ENCODE results near the gene POLDIP3.
"Not testable (repeated sequence)": the region's sequence is repeated elsewhere in the genome, so short reads cannot be mapped to it uniquely, and the experiment has no call there.

Gene POLDIP3

GRCh38 chr22:42560381-42560780 lies 54.3 kb downstream of the POLDIP3 start:
- DNase-seq (ENCODE audit: low read depth in 3 of 3): no peak

GRCh38 chr22:42553475-42554361 lies 61.0 kb downstream of the POLDIP3 start, which contains the start of gene SERHL2:
Gene SERHL2, plus strand, starts transcription at chr22:42553956. Its CDS starts 65 bp downstream, at chr22:42554021.
- peak; percentile 66 to 88 (median 72) for DNase-seq (ENCODE audit: low read depth in 3 of 3)

GRCh38 chr22:42552294-42552647 lies 62.4 kb downstream of the POLDIP3 start:
- not testable (repeated sequence) for DNase-seq (ENCODE audit: low read depth in 3 of 3)

- DNase-seq (ENCODE audit: low read depth in 3 of 3): no peak
Observed at GRCh38 chr22:42549331-42550060, 65.2 kb downstream of the POLDIP3 start.

- DNase-seq (ENCODE audit: low read depth in 3 of 3): no peak
Observed at GRCh38 chr22:42548597-42549330, 65.9 kb downstream of the POLDIP3 start.

GRCh38 chr22:42548126-42548525 lies 66.6 kb downstream of the POLDIP3 start:
- DNase-seq (ENCODE audit: low read depth in 3 of 3): not testable (repeated sequence)

- no peak for DNase-seq (ENCODE audit: low read depth in 3 of 3)
Observed at GRCh38 chr22:42547562-42547961, 67.1 kb downstream of the POLDIP3 start.

- DNase-seq (ENCODE audit: low read depth in 3 of 3): no peak
Observed at GRCh38 chr22:42544686-42545085, 70.0 kb downstream of the POLDIP3 start.

- DNase-seq (ENCODE audit: low read depth in 3 of 3): not testable (repeated sequence)
Observed at GRCh38 chr22:42539236-42539771, 75.4 kb downstream of the POLDIP3 start.

GRCh38 chr22:42537199-42537831 lies 77.4 kb downstream of the POLDIP3 start:
- DNase-seq (ENCODE audit: low read depth in 3 of 3): not testable (repeated sequence)

- not testable (repeated sequence) for DNase-seq (ENCODE audit: low read depth in 3 of 3)
Observed at GRCh38 chr22:42536634-42537033, 78.0 kb downstream of the POLDIP3 start.

GRCh38 chr22:42536166-42536565 lies 78.5 kb downstream of the POLDIP3 start:
- DNase-seq (ENCODE audit: low read depth in 3 of 3): no peak

GRCh38 chr22:42535082-42535731 lies 79.5 kb downstream of the POLDIP3 start:
- not testable (repeated sequence) for DNase-seq (ENCODE audit: low read depth in 3 of 3)
